Measurements from ENCODE around the gene BET1L. TPM values are rescaled to one million over a fixed set of nuclear protein-coding genes. Genes with fewer than 3 reads are reported as not detected.

The BET1L gene
- total RNA-seq, 1 donor from 2014 or later: 13.1 TPM

- no peaks in the 10 kb centered on the region for H3K9me3 Mint-ChIP-seq
- H3K27me3 Mint-ChIP-seq (ENCODE audit: insufficient read depth, low read depth): peaks cover 2% of the 10 kb centered on the region
- peak overlapping the region; percentile 94 for H3K27ac Mint-ChIP-seq
- H3K27ac ChIP-seq: peak overlapping the region; percentile 82
- H3K4me2 ChIP-seq: peak overlapping the region; percentile 96
- H3K4me3 Mint-ChIP-seq: peak overlapping the region; percentile 99
- DNase-seq (ENCODE audit: low spot score): no peak
- peaks cover 12% of the 10 kb centered on the region for H3F3A ChIP-seq (ENCODE audit: low read depth)
- H3K4me3 ChIP-seq: peak overlapping the region; percentile 98
- peaks cover 8% of the 10 kb centered on the region for H3K36me3 Mint-ChIP-seq
- no peaks in the 10 kb centered on the region for H3K36me3 ChIP-seq
- peak overlapping the region; percentile 60 for H3K9ac ChIP-seq
- H3K9me3 ChIP-seq (ENCODE audit: low read depth): no peaks in the 10 kb centered on the region
- no peaks in the 10 kb centered on the region for H3K27me3 ChIP-seq
- peaks cover 20% of the 10 kb centered on the region for H4K20me1 ChIP-seq (ENCODE audit: low read depth)
- H3K4me1 Mint-ChIP-seq: peaks cover 21% of the 10 kb centered on the region
- peak overlapping the region; percentile 61 for H2AFZ ChIP-seq (replicated peaks)
- H3K79me2 ChIP-seq (ENCODE audit: low read depth): peaks cover 41% of the 10 kb centered on the region
- peaks cover 11% of the 10 kb centered on the region for H3K4me1 ChIP-seq
- TF ChIP-seq CTCF (IDR thresholded peaks at IDR 0.05) (no peak), EZH2phosphoT487 (IDR thresholded peaks at IDR 0.05) (no peak), EZH2 (IDR thresholded peaks at IDR 0.05) (no peak)
Observed at GRCh38 chr11:207863-208180, 623 bp upstream of the BET1L start.

GRCh38 chr11:206526-207207 is 532 bp downstream of the BET1L start:
- TF ChIP-seq EZH2 (IDR thresholded peaks at IDR 0.05) (no peak), EZH2phosphoT487 (IDR thresholded peaks at IDR 0.05) (no peak), CTCF (IDR thresholded peaks at IDR 0.05) (no peak)
- no peak for DNase-seq (ENCODE audit: low spot score)
- H3K27me3 ChIP-seq: no peaks in the 10 kb centered on the region
- Mint-ChIP-seq H3K27me3 (ENCODE audit: insufficient read depth, low read depth) (peaks cover 4% of the 10 kb centered on the region), H3K9me3 (no peaks in the 10 kb centered on the region), H3K4me1 (peaks cover 21% of the 10 kb centered on the region), H3K27ac (peak overlapping the region; percentile 81), H3K36me3 (peaks cover 8% of the 10 kb centered on the region), H3K4me3 (peak overlapping the region; percentile 99)
- peak overlapping the region; percentile 98 for H3K4me3 ChIP-seq
- H3K4me2 ChIP-seq: peak overlapping the region; percentile 96
- H3K4me1 ChIP-seq: peaks cover 11% of the 10 kb centered on the region
- H3K27ac ChIP-seq: no peak overlapping the region
- H3F3A ChIP-seq (ENCODE audit: low read depth): peaks cover 12% of the 10 kb centered on the region
- peaks cover 41% of the 10 kb centered on the region for H3K79me2 ChIP-seq (ENCODE audit: low read depth)
- H4K20me1 ChIP-seq (ENCODE audit: low read depth): peaks cover 20% of the 10 kb centered on the region
- peak overlapping the region; percentile 45 for H2AFZ ChIP-seq (replicated peaks)
- H3K9ac ChIP-seq: peak overlapping the region; percentile 89
- no peaks in the 10 kb centered on the region for H3K36me3 ChIP-seq
- H3K9me3 ChIP-seq (ENCODE audit: low read depth): no peaks in the 10 kb centered on the region

- Histone ChIP-seq H3K4me3 (peak overlapping the region; percentile 98), H3K79me2 (ENCODE audit: low read depth) (peaks cover 41% of the 10 kb centered on the region), H3K27ac (no peak overlapping the region), H3K36me3 (no peaks in the 10 kb centered on the region), H3K9ac (peak overlapping the region; percentile 89), H3K9me3 (ENCODE audit: low read depth) (no peaks in the 10 kb centered on the region), H3K4me2 (peak overlapping the region; percentile 96), H3K4me1 (peaks cover 11% of the 10 kb centered on the region), H2AFZ (replicated peaks) (no peak overlapping the region), H3F3A (ENCODE audit: low read depth) (peaks cover 12% of the 10 kb centered on the region), H3K27me3 (no peaks in the 10 kb centered on the region), H4K20me1 (ENCODE audit: low read depth) (peaks cover 20% of the 10 kb centered on the region)
- no peak for TF ChIP-seq EZH2phosphoT487 (IDR thresholded peaks at IDR 0.05)
- no peak for TF ChIP-seq EZH2 (IDR thresholded peaks at IDR 0.05)
- H3K36me3 Mint-ChIP-seq: peaks cover 4% of the 10 kb centered on the region
- H3K27ac Mint-ChIP-seq: peak overlapping the region; percentile 21
- peak overlapping the region; percentile 99 for H3K4me3 Mint-ChIP-seq
- peaks cover 16% of the 10 kb centered on the region for H3K4me1 Mint-ChIP-seq
- no peaks in the 10 kb centered on the region for H3K9me3 Mint-ChIP-seq
- H3K27me3 Mint-ChIP-seq (ENCODE audit: insufficient read depth, low read depth): peaks cover 4% of the 10 kb centered on the region
- no peak for DNase-seq (ENCODE audit: low spot score)
Observed at GRCh38 chr11:206002-206384, 1.2 kb downstream of the BET1L start.

Measured in neural progenitor cell (in vitro differentiated cells).